Ectodermal cell (in vitro differentiated cells): Measurements from ENCODE around the gene HEXD.

Experiments used
- H3K27ac ChIP-seq: 2 replicates; pipeline ENCODE4 v1.7.0; 2013; ENCODE audit warnings: mild to moderate bottlenecking, low read depth, low read length; ENCODE audit not compliant: insufficient read depth, poor library complexity, severe bottlenecking
- H3K27me3 ChIP-seq: 2 replicates; pipeline ENCODE4 v1.7.0; 2013; ENCODE audit warnings: mild to moderate bottlenecking, low read length; ENCODE audit not compliant: insufficient read depth, control insufficient read depth, poor library complexity, severe bottlenecking
- H3K36me3 ChIP-seq: one replicate; pipeline ENCODE4 v1.7.0; 2013; ENCODE audit warnings: low read length; ENCODE audit not compliant: control insufficient read depth, insufficient read depth
- H3K4me1 ChIP-seq: one replicate; pipeline ENCODE4 v1.7.0; 2013; ENCODE audit warnings: low read length; ENCODE audit not compliant: control insufficient read depth, insufficient read depth
- H3K4me3 ChIP-seq: 2 replicates; pipeline ENCODE4 v1.7.0; 2013; ENCODE audit warnings: low read depth, low read length, control low read depth; ENCODE audit not compliant: insufficient read depth
- H3K9me3 ChIP-seq: 2 replicates; pipeline ENCODE4 v1.7.0; 2013; ENCODE audit warnings: mild to moderate bottlenecking, low read length, moderate library complexity; ENCODE audit not compliant: control insufficient read depth
- WGBS, 2 experiments: methylation state at CpG; one replicate each; pipeline ENCODE4 v1.1.7; 2013; ENCODE audit warnings: missing lambda C conversion rate in 2 of 2; 5-methylcytosine and 5-hydroxymethylcytosine counted together

Gene HEXD

GRCh38 chr17:82435601-82436583 is 17.7 kb downstream of the HEXD start:
- H3K27me3 ChIP-seq, result no peaks in the 10 kb centered on the region
- H3K4me1 ChIP-seq, result no peaks in the 10 kb centered on the region
- 86 to 87% methylated on average over 43 of the region's 43 CpGs for WGBS, 2 experiments
- H3K36me3 ChIP-seq, result no peaks in the 10 kb centered on the region
- no peaks in the 10 kb centered on the region for H3K9me3 ChIP-seq
- H3K27ac ChIP-seq, result no peak overlapping the region
- no peak overlapping the region for H3K4me3 ChIP-seq

GRCh38 chr17:82436601-82437324 is 18.6 kb downstream of the HEXD start:
- Histone ChIP-seq H3K4me3 (no peak overlapping the region), H3K27me3 (no peaks in the 10 kb centered on the region), H3K36me3 (no peaks in the 10 kb centered on the region), H3K4me1 (no peaks in the 10 kb centered on the region), H3K27ac (no peak overlapping the region), H3K9me3 (no peaks in the 10 kb centered on the region)
- WGBS, 2 experiments, result 93 to 94% methylated on average over 36 of the region's 36 CpGs

GRCh38 chr17:82437325-82437668 is 19.1 kb downstream of the HEXD start:
- Histone ChIP-seq H3K9me3 (no peaks in the 10 kb centered on the region), H3K36me3 (no peaks in the 10 kb centered on the region), H3K27ac (no peak overlapping the region), H3K4me3 (no peak overlapping the region), H3K27me3 (no peaks in the 10 kb centered on the region), H3K4me1 (no peaks in the 10 kb centered on the region)
- 91 to 93% methylated on average over 18 of the region's 18 CpGs for WGBS, 2 experiments

- no peaks in the 10 kb centered on the region for H3K9me3 ChIP-seq
- no peak overlapping the region for H3K4me3 ChIP-seq
- H3K36me3 ChIP-seq, result no peaks in the 10 kb centered on the region
- no peaks in the 10 kb centered on the region for H3K4me1 ChIP-seq
- no peak overlapping the region for H3K27ac ChIP-seq
- 91 to 92% methylated on average over 26 of the region's 26 CpGs for WGBS, 2 experiments
- no peaks in the 10 kb centered on the region for H3K27me3 ChIP-seq
Measured at GRCh38 chr17:82438401-82439193, 20.4 kb downstream of the HEXD start.

- H3K4me1 ChIP-seq, result no peaks in the 10 kb centered on the region
- H3K36me3 ChIP-seq, result peaks cover 3% of the 10 kb centered on the region
- 94 to 95% methylated on average over 29 of the region's 29 CpGs for WGBS, 2 experiments
- H3K27ac ChIP-seq, result no peak overlapping the region
- H3K4me3 ChIP-seq, result no peak overlapping the region
- no peaks in the 10 kb centered on the region for H3K27me3 ChIP-seq
- no peaks in the 10 kb centered on the region for H3K9me3 ChIP-seq
Measured at GRCh38 chr17:82439194-82439828, 21.2 kb downstream of the HEXD start.

- no peaks in the 10 kb centered on the region for H3K4me1 ChIP-seq
- H3K9me3 ChIP-seq, result no peaks in the 10 kb centered on the region
- H3K27me3 ChIP-seq, result no peaks in the 10 kb centered on the region
- H3K4me3 ChIP-seq, result no peak overlapping the region
- H3K36me3 ChIP-seq, result peaks cover 9% of the 10 kb centered on the region
- WGBS, 2 experiments, result 94 to 95% methylated on average over 34 of the region's 34 CpGs
- H3K27ac ChIP-seq, result no peak overlapping the region
Measured at GRCh38 chr17:82439829-82440365, 21.8 kb downstream of the HEXD start.

GRCh38 chr17:82440469-82440981 is 22.4 kb downstream of the HEXD start:
- Histone ChIP-seq H3K4me1 (no peaks in the 10 kb centered on the region), H3K9me3 (no peaks in the 10 kb centered on the region), H3K36me3 (peaks cover 11% of the 10 kb centered on the region), H3K27me3 (no peaks in the 10 kb centered on the region), H3K27ac (no peak overlapping the region), H3K4me3 (no peak overlapping the region)
- WGBS, 2 experiments, result 89 to 90% methylated on average over 20 to 22 of the region's 22 CpGs

GRCh38 chr17:82440991-82441627 is 23.0 kb downstream of the HEXD start:
- no peaks in the 10 kb centered on the region for H3K27me3 ChIP-seq
- no peak overlapping the region for H3K4me3 ChIP-seq
- peaks cover 11% of the 10 kb centered on the region for H3K36me3 ChIP-seq
- WGBS, 2 experiments, result 73 to 75% methylated on average over 17 of the region's 17 CpGs
- no peaks in the 10 kb centered on the region for H3K4me1 ChIP-seq
- H3K9me3 ChIP-seq, result no peaks in the 10 kb centered on the region
- H3K27ac ChIP-seq, result no peak overlapping the region
